RWPE1 (cell line): Measurements from ENCODE around the gene GLCCI1.

Experiments
- CTCF ChIA-PET: fragments of 350-600 bp; sonication (Branson Sonifier 250); formaldehyde crosslinking; extraction: SDS; loops from one replicate; lab custom pipeline; 2021; lab: Yijun Ruan, JAX
- POLR2A ChIA-PET: fragments of 400-600 bp; formaldehyde crosslinking; extraction: SDS; loops from one replicate; lab custom pipeline; 2020; ENCODE audit warnings: antibody characterized with exemption; ENCODE audit not compliant: low non-redundant PET; lab: Yijun Ruan, JAX
- DNase-seq: peaks from one replicate; pipeline ENCODE4 v3.0.0; 2012; ENCODE audit warnings: low spot score
- H3K27ac ChIP-seq: fragments of 450-650 bp; 2 replicates; pipeline ENCODE4 v1.5.1; 2017
- CTCF ChIP-seq: fragments of 450-650 bp; conservative IDR thresholded peaks from 2 replicates; pipeline ENCODE4 v1.5.1; 2017; ENCODE audit warnings: low read depth, mild to moderate bottlenecking

Gene GLCCI1

GRCh38 chr7:7970531-7971307 is 2.1 kb downstream of the GLCCI1 start:
- TF ChIP-seq CTCF: no peak
- DNase-seq: no peak
- ChIA-PET CTCF (interaction anchor here (0.6 kb wide), 2 partner anchors 197 to 200 kb away, joined by 3 to 4 read pairs; no protein-coding TSS in a partner anchor), POLR2A (no interaction called here)
- H3K27ac ChIP-seq: no peak overlapping the region

- TF ChIP-seq CTCF: no peak
- CTCF ChIA-PET: interaction anchor here (0.6 kb wide), 1 partner anchor 199 kb away, joined by 4 read pairs; no protein-coding TSS in a partner anchor
- POLR2A ChIA-PET: no interaction called here
- no peak for DNase-seq
- no peak overlapping the region for H3K27ac ChIP-seq
Observed at GRCh38 chr7:7971308-7972040, 2.9 kb downstream of the GLCCI1 start.

GRCh38 chr7:7972128-7972527 is 3.5 kb downstream of the GLCCI1 start:
- CTCF ChIA-PET: no interaction called here
- no peak for DNase-seq

GRCh38 chr7:7972922-7973594 is 4.5 kb downstream of the GLCCI1 start:
- ChIA-PET CTCF (no interaction called here), POLR2A (no interaction called here)
- TF ChIP-seq CTCF: no peak
- H3K27ac ChIP-seq: no peak overlapping the region
- no peak for DNase-seq

More at GRCh38 chr7:7972128-7972527, 3.5 kb downstream of the GLCCI1 start:
- POLR2A ChIA-PET: no interaction called here
- TF ChIP-seq CTCF: no peak
- no peak overlapping the region for H3K27ac ChIP-seq

- H3K27ac ChIP-seq: no peak overlapping the region
- DNase-seq: no peak
- POLR2A ChIA-PET: no interaction called here
- TF ChIP-seq CTCF: no peak
- CTCF ChIA-PET: interaction anchor here (0.6 kb wide), 1 partner anchor 1102 kb away, joined by 3 read pairs; no protein-coding TSS in a partner anchor
Observed at GRCh38 chr7:7976677-7977076, 8.1 kb downstream of the GLCCI1 start.

- ChIA-PET POLR2A (no interaction called here), CTCF (interaction anchor here (0.7 kb wide), 1 partner anchor 1950 kb away, joined by 3 read pairs; no protein-coding TSS in a partner anchor)
- no peak for TF ChIP-seq CTCF
- DNase-seq: no peak
- H3K27ac ChIP-seq: no peak overlapping the region
Observed at GRCh38 chr7:7977774-7978173, 9.2 kb downstream of the GLCCI1 start.
